GM10248 (cell line): ENCODE measurements around the gene MORC3.
A peak's percentile ranks its signal among the peaks of the same experiment; 100 is the strongest.
"Not testable (repeated sequence)": the region's sequence is repeated elsewhere in the genome, so short reads cannot be mapped to it uniquely, and the experiment has no call there.

Source experiments
- CTCF ChIA-PET: fragments of 300-600 bp; sonication (Branson Sonifier 250); formaldehyde crosslinking; extraction: SDS; loops from one replicate; lab custom pipeline; 2021; ENCODE audit warnings: antibody characterized with exemption; lab: Yijun Ruan, JAX
- POLR2A ChIA-PET: fragments of 350-650 bp; sonication (Branson Sonifier 250); formaldehyde crosslinking; extraction: SDS; loops from one replicate; lab custom pipeline; 2020; ENCODE audit warnings: antibody characterized with exemption; lab: Yijun Ruan, JAX
- DNase-seq: peaks from one replicate; pipeline ENCODE4 v3.0.0; 2012; ENCODE audit errors: extremely low spot score
- CTCF ChIP-seq: IDR thresholded peaks from 2 replicates; pipeline ENCODE4 v1.5.1; 2012; ENCODE audit warnings: mild to moderate bottlenecking, low read depth; ENCODE audit errors: extremely low read depth, missing control alignments, control extremely low read depth

Gene MORC3

GRCh38 chr21:36325373-36326010, 5.5 kb downstream of the MORC3 start:
- TF ChIP-seq CTCF = no peak
- CTCF ChIA-PET = interaction anchor here (1.3 kb wide), 1 partner anchor 19 kb away, joined by 3 read pairs; no protein-coding TSS in a partner anchor
- POLR2A ChIA-PET = no interaction called here

GRCh38 chr21:36330904-36331303, 10.9 kb downstream of the MORC3 start:
- DNase-seq = peak; percentile 64
- ChIA-PET CTCF (interaction anchor here (0.6 to 4.9 kb wide), 14 partner anchors 9 to 195 kb away, joined by 3 to 36 read pairs (median 5); partner anchors contain the start of gene MORC3), POLR2A (no interaction called here)
- TF ChIP-seq CTCF = peak; percentile 66

More at GRCh38 chr21:36325373-36326010, 5.5 kb downstream of the MORC3 start:
- DNase-seq = no peak

- no peak for DNase-seq
- POLR2A ChIA-PET = no interaction called here
- no peak for TF ChIP-seq CTCF
- CTCF ChIA-PET = interaction anchor here (0.9 to 1.2 kb wide), 5 partner anchors 9 to 76 kb away, joined by 3 to 4 read pairs (median 3); no protein-coding TSS in a partner anchor
These were observed 17.1 kb downstream of the MORC3 start for GRCh38 chr21:36337099-36337509.

- no peak for DNase-seq
- TF ChIP-seq CTCF = no peak
- CTCF ChIA-PET = no interaction called here
- POLR2A ChIA-PET = no interaction called here
These were observed 19.0 kb downstream of the MORC3 start for GRCh38 chr21:36338975-36339374.

GRCh38 chr21:36342581-36342980, 22.6 kb downstream of the MORC3 start:
- DNase-seq, CTCF ChIA-PET: not testable (repeated sequence)
- POLR2A ChIA-PET = interaction anchor here (0.6 kb wide), 1 partner anchor 24 kb away, joined by 6 read pairs; no protein-coding TSS in a partner anchor

DNA sequence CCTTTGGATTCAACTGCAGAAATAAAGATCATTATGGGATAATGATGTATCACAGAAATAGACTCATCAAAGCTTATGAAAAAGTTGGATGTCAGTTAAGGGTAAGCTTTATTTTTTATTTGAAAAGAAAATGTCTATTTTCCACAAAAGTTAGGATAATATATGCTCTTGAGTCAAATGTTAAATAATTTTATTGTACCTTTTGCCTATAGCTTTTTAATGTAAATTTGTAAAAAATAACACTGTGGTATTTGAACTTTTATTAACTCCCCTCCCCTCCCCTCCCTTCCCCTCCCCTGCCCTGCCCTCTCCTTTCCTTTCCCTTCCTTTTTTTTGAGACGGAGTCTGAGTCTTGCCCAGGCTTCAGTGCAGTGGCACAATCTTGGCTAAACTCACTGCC, 24.9 kb downstream of the MORC3 start:
- CTCF ChIA-PET = interaction anchor here (1.1 kb wide), 1 partner anchor 19 kb away, joined by 3 read pairs; no protein-coding TSS in a partner anchor
- TF ChIP-seq CTCF = no peak
- no peak for DNase-seq
- POLR2A ChIA-PET = interaction anchor here (0.6 kb wide), 1 partner anchor 211 kb away, joined by 5 read pairs; no protein-coding TSS in a partner anchor
